Eye (tissue), 1 donor: ENCODE measurements around the gene VWCE.

Experiments
- DNase-seq: peaks from one replicate; pipeline ENCODE4 v3.0.0-alpha.2; 2015

Gene VWCE

DNA sequence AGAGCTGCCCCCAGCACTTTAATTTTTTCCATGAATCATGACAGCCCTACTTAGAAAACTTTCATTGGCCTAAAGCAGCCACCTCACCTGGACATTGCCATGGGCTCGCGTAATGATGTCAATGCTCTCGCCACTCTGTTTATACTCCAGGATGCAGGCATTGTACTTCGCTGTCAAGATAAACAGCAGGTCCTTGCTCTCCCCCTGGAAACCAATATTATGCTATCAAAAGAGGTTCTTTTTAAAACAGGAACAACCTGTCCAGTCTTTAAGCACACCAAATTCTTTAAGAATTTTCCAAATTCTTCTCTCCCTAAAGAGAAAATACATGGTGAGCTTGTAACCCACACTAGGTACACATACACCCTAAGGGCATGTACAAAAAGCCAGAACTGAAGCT lies 34.8 kb upstream of the VWCE start:
- DNase-seq: no peak

DNA sequence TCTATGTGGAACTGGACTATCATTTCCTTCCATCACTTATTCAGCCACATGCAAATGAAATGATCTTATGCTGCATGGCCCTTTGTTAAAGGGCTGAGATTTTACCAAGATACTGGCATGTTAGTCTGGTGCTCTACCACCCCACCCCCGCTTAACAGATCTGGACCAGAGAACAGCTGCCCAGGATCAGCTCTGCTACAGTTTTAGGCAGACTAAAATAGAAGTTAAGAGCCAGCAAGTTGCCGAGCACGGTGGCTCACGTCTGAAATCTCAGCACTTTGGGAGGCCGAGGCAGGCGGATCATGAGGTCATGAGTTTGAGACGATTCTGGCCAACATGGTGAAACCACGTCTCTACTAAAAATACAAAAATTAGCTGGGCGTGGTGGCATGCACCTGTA lies 33.2 kb upstream of the VWCE start:
- no peak for DNase-seq

DNA sequence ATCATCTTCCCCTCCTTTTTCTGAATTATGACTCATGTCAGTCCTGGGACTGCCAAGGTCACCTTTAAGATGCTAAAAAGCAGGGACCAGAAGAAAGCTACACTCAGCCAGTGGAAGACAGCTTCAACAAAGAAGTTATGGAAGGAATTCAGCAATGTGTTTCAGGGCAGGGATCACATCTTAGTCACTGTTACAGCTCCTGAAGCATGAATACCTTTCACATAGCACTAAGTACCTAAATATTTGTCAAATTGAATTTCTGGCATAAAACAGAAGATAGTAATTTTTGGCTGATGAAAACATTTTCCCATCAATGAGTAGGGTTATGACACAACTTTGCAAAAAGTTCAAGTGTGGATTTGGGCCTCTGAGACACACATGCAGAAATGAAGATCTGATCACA lies 32.6 kb upstream of the VWCE start:
- no peak for DNase-seq

DNA sequence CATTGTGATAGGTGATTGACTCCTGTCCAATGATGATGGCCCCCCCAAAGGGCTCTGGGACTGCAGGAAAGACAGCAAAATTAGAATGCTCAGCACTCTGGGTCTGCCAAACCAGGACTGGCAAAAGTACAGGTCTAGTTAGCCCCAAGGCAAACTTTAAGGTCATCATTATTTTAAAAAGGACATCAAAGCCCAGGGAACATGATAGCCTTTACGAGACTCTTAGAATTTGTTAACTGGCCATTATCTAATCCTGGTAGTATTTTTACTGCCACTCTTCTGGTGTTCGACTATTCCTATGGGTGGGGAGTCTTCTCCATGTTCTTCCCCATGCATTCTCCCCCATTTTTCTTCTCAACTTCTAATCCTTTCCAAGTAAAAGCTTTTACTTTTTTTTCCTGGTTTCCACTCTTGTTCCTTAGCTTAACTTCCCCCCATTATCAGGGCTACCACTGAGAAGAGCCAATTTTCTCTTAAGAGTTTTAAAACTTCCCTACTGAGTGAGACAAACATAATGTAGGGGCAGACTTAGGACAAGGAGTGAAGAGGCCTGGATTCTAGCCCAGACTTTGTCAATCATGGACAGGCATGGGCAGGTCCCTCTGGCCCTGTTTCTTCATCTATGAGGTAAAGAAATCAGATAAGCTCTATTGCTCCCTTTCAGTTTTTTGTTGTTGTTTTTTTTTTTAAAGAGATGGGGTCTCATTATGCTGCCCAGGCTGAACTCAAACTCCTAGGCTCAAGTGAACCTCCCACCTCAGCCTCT lies 30.7 kb upstream of the VWCE start:
- no peak for DNase-seq

DNA sequence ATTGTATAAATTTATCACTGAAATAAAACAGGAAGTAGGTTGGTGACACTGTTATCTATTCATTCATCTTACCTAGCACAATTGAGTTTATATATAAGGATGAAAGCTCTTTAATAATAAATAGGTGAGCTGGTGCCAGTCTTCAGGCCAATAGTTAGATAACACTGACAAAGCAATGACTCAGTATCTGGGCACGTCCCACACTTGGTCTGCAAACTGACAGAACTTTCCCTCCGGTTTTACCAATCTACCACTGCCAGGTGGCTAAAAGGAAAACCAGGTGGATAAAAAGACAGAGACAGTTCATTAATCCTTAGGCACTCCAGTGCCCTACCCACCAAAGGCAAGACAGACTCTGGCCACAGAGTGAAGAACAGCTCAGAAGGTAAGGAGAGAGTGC lies 20.1 kb upstream of the VWCE start:
- no peak for DNase-seq

DNA sequence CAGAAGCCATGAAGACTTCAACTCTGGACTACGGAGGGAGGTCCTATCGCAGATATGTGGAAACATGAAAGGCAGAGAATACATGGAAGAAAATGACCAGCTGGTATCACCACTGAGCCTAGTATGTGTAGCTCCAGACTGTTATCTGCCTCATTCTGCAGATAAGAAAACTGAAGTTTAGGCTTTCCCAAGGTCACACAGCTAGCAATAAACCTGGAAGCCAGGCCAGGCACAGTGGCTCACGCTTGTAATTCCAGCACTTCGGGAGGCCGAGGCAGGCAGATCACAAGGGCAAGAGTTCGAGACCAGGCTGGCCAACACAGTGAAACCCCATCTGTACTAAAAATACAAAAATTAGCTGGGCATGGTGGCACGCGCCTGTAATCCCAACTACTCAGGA lies 15.6 kb upstream of the VWCE start:
- no peak for DNase-seq

DNA sequence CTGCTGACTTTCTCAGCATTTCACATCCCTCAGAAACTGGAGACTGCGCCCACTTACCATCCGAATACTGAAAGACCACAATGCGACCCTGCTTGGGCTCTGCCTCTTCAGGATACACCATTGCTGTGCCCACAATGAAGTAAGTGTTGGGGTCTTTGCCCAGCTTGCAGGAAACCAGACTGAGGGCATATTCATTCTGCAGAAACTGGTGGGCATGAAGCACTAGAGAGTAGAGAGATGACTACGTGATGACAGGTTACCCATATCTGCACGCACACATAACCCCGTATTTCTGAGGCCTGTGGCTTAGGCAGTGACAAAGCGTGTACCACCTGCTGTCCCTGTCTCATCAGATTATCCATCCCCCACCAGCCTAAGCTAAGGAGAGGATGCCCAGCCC lies 14.6 kb upstream of the VWCE start:
- no peak for DNase-seq

DNA sequence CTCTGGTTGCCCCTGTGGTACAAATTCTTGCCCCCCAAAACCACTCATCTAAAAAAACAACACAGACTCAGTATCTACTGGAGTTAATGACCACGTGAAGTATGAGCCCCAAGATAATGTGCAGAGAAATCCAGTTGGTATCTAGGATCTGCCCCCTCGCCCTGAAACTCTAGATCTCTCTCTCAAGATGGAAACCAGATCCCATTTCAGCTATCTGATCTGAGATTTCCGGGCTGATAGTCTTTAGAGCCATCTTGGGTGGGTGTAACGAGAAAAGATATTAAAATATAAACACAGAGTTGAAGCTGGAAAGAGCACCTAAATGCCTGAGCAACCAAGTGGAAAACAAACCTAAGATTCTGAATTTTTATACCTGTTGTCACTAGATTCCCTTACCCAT lies 14.0 kb upstream of the VWCE start:
- no peak for DNase-seq

DNA sequence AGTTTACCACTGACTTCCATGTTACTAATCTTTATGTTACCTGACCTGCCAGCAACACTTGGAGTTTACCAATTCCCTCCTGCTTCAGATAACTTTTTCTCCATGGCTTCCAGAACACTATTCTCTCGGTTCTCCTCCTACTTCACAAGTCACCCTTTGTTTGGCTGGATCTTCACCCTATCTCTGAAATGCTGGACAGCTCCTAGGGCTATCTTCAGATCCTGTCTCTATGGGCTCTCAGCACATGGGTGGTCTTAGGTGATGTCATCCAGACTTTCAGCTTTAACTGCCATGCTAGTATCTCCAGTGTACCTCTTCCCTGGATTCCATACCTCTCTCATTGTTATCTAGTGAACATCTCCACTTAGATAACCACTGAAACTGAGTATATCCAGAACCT lies 12.2 kb upstream of the VWCE start:
- DNase-seq: no peak

DNA sequence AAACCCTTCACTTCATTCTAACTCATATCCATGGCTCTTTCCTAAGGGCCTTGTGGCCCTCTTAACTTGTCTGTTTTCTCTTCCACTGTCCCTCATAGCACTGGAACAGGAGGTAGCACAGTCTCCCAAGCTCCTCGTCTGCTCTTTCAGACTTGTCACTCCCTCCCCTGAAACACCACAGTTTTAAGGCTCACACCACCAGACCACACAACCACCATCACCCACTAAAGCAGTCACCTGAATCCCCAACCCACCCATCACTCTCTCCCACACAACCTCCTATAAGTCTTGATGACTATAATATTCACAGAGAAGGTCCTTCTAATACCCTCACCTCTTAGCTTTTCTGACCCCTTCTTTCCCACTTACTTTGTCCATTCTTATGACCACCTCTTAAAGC lies 11.1 kb upstream of the VWCE start:
- DNase-seq: no peak

DNA sequence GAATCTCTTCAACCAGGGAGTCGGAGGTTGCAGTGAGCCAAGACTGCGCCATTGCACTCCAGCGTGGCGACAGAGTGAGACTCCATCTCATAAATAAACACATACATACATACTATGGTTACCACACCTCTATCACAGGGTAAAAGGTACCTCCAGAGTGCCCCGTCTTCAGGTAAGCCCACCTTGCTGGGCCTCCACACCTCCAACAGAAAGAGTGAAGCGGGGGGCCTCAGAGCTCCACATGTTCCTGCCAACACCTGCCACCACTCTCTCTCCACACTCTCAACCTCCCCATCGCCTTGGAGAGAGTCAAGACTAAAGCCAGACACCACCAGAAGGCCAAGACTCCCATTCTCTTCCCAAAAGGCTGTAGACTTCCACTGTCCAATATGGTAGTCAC lies 10.3 kb upstream of the VWCE start:
- DNase-seq: no peak

DNA sequence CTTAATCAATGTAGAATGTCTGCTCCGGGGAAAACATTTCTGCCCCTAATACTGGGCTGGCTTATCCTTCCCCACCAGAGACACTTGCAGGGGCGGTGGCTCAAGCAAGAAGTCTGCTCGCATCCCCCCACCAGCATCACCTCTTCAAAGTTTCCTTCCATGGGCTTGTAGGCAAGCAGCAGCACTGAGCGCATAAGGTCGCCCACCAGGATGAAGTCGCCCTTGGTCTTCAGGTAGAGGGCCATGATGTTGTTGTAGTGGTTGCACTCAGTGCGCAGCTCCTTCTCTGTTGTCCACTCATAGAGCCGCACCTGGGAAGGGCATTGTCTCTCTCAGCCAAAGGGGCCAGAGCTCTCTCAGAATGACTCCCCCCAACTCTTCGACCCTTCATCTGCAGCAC lies 8.6 kb upstream of the VWCE start:
- DNase-seq: no peak

DNA sequence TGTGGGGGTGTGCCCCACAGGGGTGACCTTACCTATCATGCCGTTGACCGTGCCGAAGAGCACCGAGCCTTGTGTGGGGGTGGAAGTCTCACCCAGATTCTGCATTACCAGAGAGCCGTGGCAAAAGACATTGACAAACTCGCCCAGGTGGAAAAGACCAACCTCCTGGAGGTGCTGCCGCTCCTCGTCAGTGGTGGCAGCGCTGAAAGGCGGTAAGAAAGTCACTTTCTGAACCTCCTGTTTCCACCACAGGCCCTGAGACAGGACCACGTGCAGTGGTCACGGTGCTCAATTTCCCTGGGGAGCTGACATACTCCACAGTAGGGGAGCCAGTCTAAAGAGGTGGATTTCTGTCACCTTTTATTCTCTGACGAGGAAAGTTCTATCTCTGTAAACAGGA lies 7.4 kb upstream of the VWCE start:
- no peak for DNase-seq

DNA sequence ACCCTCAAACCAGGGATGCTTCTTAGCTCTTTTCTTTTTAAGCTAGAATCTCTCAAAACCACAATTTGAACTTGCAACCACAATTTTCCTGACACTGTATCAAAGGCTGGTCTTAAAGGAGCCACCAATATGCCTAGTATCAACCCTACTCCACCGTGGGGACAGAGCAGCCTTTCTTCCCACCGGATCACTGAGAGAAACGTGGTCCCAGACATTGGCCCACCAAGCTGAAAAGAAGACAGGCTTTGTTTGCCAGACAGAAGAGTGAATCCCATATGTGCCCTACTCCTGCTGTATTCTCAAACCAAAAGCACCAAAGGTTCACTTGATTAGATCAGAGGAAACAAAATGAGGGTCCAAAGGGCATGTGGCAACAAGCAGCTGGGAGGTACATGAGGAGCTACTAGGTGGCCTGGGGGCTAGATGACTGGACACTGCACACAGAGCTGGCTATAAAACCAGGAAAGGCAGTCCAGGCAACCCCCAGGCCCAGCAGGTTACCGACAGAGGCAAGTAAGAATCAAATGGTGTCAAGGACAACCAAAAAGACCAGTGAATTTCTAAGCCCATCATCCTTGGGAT lies 3.6 kb upstream of the VWCE start:
- DNase-seq: no peak

DNA sequence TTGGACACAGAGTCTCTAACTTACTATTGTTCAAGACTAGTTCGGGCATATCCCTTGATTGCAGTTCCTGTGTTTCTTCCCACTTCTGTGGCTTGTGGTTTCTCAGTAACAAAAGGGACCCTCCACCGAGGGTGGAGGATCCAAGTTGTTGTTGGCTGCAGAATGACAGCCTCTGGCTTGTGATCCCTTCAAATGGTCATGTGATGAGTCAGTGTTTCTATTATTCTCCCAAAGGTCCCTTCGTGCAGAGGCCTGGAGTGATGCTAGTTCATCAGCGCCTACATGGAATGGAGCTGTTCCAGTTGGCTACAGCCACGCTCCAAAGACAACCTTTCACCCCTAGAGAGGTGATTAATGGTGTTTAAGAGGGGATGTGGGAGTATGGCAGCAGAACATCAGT lies 2.6 kb upstream of the VWCE start:
- peak; percentile 21 for DNase-seq

DNA sequence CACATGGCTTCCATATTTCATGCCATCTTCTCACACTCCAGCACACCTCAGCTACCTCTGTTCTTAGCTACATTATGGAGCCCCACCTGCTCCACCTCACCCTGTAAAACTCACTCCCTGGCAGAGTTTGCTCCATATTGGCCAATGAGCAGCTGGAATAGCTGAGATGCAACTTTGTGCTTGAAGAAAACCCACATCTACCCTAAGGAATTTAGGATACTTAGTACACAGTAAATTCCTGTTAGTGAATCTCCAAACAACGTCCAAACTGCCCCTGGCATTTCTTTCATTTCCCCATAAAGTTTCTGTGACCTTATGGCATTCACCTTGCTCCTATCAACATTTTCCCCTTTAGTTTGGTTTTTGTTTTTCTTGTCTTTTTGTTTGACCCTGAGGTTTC lies 2.2 kb upstream of the VWCE start:
- DNase-seq: no peak

DNA sequence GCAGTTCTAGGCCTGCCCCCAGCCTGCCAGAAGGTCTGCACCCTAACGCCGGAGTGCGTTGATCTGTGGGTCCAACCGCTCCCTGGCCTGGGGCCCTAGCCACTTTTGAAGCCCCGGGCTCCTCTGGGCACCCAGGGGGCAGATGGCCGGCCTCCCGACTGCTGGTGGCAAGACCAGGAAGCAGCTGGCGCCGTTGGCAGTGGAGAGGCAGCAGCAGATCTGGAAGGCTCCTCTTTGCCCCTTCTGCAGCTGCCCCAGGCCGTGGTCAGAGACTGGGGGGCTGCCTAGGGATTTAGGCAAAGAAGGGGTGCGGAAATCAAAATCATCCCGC lies 445 bp upstream of the VWCE start:
- DNase-seq: no peak

DNA sequence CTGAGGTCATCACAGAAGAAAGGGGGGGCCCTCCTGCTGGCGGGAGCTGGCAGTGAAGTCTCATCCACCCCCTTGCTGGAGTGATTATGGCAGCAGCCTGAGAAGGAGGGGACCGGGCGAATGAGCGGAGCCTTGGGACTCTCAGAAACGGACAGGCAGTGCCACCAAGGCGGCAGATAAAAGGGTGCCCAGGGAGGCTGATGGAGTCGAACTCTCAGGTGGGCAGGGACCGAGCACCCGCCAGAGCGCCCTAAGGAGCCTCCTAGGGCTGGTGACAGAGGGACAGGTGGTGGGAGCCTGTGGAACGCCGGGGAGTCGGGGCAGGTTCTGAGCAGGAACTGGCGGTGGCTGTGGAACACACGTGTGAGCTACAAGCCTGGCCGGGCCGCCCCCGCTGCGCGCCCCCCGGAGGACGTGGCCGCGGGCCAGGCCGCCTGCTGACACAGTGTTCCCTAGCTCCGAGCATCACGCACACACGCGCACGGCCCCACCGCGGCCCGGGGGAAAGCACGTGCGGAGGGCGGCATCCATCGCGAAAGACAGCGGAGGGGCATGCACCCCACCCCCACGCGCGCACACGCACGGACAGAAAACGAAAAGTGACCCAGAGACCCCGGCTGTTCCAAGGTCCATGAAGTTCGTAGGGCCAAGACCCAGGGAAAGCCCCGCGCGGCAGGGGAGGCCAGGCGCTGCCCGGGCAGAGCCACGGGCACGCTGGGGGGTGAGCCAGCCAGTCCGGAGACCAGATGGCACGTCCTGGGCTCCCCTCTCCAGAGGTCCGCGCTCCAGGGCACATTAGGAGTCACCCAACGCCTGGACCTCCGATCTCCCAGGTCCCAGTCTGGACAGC lies 1.0 kb downstream of the VWCE start:
- DNase-seq: peak; percentile 73

DNA sequence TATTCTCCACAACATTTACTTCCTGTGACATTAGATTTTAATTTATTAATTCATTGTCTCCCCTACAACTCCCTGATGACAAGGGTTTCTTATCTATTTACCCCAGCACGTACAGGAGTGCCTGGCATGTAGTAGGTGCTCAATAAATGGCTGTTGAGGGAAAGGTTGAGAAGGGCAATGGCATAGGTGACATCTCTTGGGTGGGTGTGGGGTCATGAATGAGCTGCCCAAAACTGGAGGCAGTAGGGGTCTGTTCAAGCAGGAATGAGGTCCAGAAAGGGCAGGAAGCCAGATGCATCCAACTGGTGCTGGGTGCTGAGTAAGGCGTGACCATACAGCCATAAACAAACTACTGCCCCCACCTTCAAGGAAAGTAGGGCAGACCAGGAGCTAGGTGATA lies 2.8 kb downstream of the VWCE start:
- DNase-seq: no peak

DNA sequence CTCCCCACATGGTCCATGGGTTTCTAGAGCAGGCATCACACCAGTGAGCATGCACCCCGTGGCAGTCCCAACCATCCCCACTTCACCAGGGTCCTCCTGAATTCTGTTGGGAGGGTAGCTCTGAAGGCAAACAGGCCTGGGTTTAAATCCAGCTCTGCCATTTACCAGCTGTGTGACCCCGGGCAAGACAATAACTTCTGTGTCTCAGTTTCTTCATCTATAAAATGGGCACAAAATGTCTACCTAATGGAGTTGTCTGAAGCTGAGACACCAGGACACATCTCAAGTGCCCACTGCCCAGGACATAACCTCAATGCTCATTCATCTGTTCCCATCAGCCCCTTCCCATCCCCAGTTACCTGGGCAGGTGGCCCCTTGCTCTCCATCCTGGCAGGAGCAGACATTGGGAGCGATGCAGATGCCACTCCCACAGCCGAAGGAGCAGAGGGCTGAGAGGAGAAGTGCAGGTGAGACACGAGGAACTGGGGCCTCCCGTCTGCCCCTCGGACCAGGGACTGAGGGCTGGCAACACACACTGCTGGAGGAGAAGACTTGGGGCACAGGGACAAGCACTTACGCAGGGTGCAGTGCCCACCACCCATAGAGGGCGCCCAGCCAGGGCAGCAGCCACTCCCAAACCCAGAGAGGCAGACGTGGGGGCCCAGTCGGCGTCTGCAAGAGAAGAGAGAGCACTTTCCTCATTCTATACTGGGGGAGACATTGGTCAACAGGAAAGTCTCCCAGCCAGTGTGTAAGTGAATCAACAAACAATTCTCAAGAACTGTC lies 4.0 kb downstream of the VWCE start:
- no peak for DNase-seq

DNA sequence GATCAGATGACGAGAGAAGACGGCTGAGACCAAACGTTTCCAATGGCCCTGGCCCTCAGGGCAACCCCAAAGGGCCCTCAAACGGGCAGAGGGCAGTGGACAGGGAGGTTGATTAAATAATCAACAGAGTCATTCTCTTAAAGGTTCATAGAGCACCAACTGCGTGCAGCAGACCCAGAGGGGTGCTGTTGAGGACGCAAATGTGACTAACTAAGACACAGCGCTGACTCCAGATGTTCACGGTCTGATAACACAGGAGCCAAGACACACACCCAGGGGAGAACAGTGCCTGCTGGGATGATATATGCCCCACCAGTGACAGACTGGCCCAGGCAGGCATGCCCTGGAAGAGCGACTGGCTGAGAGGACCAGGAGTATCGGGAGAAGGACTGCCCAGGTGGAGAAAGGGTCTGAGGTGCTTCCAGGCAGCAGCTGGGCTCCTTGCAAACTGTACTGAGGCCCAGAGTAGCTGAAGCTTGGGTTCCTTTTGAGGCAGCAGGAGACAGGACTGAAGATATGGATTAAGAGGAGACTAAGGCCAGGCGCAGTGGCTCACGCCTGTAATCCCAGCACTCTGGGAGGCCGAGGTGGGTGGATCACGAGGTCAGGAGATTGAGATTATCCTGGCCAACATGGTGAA lies 7.7 kb downstream of the VWCE start:
- DNase-seq: no peak

DNA sequence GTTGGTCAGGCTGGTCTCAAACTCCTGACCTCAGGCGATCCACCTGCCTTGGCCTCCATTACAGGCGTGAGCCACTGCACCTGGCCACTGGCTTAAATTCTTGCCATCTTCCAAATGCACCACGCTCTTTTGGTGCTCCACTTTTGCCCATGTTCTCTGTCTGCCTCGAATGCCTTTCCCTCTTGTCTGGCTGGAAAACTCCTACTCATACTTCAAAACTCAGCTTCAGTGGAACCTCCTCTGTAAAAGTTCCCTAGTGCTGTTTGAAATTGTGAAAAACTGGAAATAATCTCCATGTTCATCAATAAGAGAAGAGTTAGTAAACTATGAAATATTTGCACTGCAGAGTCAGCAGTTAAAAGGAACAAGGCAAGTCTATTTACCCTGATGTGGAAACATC lies 11.5 kb downstream of the VWCE start:
- DNase-seq: no peak
